ENCODE measurements around the gene KDM5A.
"Not testable (repeated sequence)": the region's sequence is repeated elsewhere in the genome, so short reads cannot be mapped to it uniquely, and the experiment has no call there.

KDM5A gene

DNA sequence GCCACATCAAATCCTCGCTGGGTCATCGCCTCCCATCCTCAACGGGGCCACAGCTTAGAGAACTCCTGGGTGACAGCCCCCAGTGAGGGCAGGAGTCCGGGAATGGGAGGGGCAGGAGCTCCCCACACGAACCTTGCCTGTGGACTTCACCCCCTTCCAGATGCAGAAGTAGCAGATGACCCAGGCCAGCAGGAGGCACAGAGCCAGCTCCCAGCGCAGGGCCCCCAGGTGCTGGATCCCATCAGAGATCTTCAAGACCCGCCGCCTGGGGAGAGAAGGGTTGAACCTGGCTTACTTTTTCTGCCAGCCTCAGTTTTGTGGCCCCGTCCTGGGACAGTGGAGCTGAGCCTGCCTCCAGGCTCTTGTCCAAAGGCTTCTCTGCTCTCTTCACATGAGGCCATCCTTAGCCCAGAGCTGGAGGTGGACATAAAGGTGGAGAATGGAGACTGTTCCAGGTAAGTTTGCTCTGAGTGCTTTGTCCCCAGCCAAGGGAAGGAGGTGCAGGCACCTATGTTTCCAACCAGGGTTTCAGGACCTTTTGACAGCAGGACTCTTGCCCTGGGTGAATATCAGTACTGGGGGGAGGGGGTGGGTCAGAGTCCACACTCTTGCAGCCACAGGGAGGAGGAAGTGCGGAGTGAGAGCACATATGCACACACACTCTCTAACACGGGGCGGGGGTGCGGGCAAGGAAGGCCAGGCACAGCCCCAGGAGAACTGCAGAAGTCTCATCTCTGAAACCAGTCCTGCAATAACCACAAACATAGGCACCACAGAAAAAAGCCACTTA lies 151.9 kb downstream of the KDM5A start:
- DNase-seq: no peak

DNA sequence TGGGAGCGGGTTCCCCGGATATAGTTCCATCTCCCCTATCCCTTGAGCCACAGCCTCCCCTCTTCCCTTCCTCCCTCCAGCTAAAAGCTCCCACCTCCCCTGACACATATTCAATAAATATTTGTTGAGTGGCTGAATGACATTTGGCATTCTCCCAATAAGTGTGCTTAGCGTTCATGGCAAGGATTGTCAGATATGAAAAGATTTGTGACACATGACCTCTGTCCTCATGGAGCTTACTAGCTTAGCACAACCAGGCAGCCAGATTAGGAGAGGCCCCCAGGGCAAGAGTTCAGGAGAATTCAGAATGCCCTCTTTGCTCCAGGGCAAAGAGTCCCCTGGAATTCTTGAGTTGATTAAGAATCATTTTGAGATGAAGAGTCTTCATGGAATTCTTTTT lies 152.7 kb downstream of the KDM5A start:
- no peak for DNase-seq

DNA sequence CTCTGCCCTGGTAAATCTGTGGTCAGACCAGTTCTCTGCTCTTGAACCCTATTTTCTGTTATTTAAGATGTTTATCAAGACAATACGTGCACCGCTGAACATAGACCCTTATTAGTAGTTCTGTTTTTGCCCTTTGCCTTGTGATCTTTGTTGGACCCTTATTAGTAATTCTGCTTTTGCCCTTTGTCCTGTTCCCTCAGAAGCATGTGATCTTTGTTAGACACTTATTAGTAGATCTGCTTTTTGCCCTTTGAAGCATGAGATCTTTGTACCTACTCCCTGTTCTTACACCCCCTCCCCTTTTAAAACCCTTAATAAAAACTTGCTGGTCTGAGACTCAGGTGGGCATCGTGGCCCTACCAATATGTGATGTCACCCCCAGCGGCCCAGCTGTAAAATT lies 153.2 kb downstream of the KDM5A start:
- not testable (repeated sequence) for DNase-seq

DNA sequence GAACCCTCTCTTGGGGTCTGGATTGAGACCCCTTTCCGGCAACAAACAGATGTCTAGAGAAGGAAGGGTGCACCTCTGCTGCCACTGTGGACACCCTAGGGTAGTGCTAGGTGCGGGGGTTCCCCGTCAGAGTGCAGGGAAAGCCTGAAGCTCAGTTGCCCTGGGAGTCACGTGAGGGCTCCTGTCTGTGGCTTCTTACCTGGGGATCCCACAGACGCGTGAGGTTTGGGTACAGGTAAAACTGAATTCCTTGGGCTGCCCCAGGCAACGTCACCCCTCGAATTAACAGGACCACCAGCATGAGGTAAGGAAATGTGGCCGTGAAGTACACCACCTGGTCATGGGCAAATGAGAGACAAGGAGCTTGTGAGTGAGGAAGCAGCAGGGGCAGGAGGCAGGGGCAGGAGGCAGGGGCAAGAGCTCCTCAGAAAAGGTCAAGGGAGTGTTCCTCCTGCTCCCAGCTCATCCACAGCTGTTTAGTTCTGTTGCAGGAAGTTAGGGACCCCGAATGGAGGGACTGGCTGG lies 154.2 kb downstream of the KDM5A start:
- DNase-seq: no peak

DNA sequence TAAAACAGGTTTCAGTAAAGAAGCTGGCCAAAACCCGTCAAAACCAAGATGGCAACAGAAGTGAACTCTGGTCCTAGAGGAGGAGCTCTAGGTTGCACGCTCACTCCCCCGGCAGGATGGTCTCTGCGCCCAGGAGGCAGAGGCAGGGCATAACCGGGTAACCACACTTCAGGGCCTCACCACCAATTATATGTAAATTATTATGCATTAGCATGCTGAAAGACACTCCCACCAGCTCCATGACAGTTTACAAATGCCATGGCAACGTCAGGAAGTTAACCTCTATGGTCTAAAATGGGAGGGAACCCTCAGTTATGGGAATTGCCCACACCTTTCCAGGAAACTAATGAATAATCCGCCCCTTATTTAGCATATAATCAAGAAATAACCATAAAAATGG lies 155.1 kb downstream of the KDM5A start:
- no peak for DNase-seq

DNA sequence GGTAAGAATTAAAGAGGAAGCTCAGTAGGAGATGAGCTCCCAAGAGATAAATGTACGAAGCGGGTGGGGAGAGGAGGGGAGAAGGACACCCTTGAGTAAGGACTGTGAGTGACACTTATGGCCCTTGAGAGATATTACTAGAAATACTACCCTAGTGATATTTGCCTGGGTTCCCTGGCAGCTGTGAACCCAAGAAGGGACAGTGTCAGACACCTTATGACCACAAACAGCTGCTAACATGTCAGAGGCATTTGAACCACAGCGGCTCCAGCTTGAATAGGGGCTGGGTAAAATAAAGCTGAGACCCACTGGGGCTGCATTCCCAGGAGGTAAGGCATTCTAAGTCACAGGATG lies 155.5 kb downstream of the KDM5A start:
- no peak for DNase-seq

DNA sequence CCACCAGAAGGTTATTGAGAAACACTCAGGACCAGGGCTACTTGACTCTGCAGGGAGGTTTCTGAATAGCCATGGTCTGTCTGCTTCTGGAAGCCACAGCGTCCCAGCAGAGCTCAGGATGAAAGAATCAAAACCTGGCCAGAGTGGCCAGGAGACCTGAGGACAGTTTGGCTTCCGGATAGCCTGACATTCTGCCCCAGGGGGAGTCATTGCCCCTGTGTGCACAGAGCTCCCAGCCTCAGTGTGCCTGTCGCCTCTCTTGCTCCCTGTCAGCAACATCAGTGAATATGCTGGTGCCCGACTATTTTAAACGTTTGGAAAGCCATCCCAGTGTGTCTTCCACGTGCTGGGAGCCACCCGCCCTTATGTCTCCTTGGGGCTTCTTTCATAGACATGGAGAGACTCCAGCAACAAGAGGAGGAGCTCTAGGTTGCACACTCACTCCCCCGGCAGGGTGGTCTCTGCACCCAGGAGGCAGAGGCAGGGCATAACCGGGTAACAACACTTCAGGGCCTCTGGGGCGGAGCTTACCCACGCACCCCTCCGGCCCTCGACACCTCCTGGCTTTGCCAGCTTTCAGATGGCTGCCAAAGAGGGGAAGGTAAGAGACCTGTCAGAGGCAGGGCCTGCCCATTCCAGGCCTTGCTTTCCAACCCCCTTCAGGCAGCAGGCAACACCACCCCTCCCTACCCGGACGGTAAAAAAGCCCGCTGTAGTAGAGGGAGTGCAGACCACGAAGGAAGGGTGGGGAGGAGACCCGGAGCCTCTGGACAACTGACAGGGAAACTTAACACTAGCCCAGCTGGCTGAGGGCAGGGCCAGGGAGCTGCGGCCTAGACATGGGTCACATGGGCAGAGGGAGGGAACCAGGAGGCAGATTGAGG lies 156.1 kb downstream of the KDM5A start:
- no peak for DNase-seq

DNA sequence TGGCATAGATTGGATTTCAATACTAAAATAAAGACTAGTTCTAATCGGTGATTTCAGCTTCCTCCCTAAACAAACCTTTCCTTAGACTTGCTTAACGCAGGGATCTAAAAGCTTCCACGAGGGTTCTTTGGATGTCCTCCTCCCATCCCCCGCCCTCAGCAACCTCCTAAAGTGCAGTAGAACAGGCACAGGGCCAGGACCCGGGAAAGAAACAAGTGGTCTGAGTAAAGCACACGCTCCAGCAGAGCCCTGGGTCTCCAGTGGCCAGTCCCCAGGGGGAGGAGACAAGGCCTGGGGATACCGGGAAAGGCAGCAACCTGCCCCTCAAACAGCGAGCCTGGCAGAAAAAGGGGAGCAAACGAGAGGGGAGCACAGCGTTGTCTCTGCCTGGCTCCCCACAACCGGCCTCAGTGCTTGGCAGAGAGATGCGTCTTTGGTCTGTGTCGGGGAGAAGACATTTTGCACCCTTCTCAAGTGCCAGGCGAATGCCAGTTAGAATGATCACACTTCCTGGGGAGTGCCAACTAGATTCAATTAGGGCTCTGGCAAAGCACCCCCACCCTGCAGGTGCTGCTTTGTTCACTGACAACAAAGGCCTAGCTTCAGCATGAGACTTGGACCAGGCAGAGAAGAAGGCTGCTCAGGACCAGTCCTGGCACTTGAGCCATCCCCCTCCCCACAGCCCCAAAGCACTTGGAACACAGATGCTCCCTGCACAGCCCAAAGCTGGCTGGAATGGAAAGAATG lies 158.0 kb downstream of the KDM5A start:
- DNase-seq: no peak

All from CD4-positive, alpha-beta T cell treated with Interleukin-21 for 1 hour (primary cell).